Measurements from ENCODE around the gene ADSL.

The ADSL gene

GRCh38 chr22:40328546-40329456, 17.5 kb upstream of the ADSL start:
- DNase-seq (ENCODE audit: low spot score) = no peak

DNA sequence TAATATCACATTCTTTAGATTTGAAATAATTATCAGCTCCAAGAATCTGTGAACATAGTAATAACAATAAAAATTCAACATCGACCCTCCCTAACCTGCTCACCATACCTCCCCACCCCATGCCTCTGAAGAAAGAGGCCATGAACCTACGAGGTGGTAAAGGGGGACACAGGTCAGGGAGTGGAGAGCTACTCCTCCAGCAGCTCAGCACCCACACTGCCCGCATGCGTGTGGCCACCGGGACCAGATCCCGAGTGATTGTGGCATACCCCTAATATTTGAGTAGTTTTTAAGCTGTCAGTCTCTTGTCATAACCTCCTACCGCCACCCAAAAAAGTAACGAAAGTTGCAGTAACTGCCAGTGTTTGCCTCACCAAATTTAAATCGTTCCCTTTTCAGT, 16.8 kb upstream of the ADSL start:
- no peak for DNase-seq (ENCODE audit: low spot score)

DNA sequence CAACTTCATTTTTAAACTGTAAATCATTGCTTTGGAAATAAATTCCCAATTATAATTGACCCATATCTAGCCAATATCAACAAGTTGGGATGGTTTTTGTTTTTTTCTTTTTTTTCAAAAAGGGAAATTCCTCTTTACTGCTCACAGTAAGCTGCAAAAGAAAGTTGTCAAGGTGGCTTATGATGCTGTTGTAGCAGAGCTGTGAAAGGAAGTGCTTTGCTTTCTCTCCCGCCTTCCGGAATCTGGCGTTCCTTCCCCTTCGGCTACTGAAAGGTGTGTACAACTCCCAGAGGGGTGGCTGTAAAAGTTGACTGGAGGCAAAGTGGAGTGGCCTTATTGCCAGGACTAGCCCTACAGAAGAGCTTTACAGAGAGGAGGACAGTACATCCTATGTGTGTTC, 16.2 kb upstream of the ADSL start:
- DNase-seq (ENCODE audit: low spot score) = no peak

- no peak for DNase-seq (ENCODE audit: low spot score)
Observed at GRCh38 chr22:40330615-40331014, 15.7 kb upstream of the ADSL start.

- no peak for DNase-seq (ENCODE audit: low spot score)
Observed at GRCh38 chr22:40331706-40332105, 14.6 kb upstream of the ADSL start.

GRCh38 chr22:40332319-40332781, 13.9 kb upstream of the ADSL start:
- DNase-seq (ENCODE audit: low spot score) = no peak

DNA sequence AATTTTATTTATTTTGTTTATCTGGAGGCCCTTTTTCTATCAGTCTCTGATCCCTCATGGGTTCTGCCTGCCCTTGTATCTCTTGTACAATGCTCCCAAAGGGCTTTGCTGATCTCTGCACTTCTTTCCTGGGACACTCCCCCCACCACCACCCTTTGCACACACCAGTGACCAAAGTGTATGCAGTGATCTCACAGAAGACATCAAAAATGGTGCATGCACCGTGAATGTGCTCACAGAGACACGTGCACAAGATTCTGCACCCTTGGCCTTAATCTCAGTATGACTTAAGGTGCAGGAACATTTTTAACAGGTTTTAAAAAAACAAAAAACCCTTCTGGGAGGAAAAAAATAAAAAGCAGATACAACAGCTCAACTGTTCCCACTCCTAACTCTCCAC, 12.2 kb upstream of the ADSL start:
- no peak for DNase-seq (ENCODE audit: low spot score)

DNA sequence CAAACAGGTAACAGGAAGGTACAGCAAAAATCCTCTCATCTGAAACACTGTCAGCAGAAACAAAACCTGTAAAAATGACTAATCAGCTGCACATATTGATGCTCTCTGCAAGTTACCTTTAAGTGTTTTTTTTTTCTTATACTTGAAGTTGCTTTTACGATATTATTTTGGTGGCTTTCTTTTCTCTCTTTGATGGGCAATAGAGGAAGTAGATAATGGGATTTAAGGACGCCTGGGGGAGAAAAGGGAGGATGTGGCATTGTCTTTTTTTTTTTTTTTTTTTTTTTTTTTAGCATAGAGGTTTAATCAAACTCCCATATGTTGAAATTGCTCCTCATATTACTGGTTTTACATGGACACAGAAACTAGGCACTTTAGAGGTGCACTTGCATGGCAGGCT, 11.4 kb upstream of the ADSL start:
- DNase-seq (ENCODE audit: low spot score) = no peak

DNA sequence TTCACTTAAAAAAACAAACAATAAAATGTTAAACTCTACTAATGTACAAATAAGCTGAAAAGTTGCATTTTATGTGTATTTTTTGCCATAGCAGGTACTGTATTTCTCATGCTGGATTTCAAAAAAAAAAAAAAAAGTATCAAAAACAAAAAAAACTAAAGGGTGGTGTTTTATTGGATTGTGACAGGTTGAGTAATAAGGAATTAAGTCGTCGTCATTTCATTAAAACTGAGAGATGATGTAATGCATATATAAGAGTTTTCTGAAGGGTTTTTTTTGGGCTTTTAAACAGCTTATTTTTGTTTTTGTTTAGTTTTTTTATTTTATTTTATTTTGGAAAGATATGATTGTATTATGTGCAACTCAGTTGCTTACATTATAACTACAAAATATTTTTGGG, 10.9 kb upstream of the ADSL start:
- no peak for DNase-seq (ENCODE audit: low spot score)

DNA sequence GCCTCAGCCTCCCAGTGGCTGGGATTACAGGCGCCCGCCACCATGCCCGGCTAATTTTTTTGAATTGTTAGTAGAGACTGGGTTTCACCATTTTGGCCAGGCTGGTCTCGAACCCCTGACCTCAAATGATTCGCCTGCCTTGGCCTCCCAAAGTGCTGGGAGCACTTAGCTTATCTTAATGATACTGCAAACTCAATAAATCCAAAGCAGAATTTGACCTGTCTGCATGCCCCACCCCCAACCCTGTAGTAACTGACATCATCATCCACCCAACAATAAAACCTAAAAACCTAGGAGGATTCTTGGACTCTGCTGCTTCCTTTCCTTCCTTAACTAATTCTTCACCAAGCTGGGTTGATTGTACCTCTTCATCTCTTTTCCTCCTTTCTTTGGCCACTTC, 6.3 kb upstream of the ADSL start:
- no peak for DNase-seq (ENCODE audit: low spot score)

GRCh38 chr22:40341604-40342003, 4.7 kb upstream of the ADSL start:
- no peak for DNase-seq (ENCODE audit: low spot score)

- DNase-seq (ENCODE audit: low spot score) = no peak
Observed at GRCh38 chr22:40342521-40342920, 3.8 kb upstream of the ADSL start.

DNA sequence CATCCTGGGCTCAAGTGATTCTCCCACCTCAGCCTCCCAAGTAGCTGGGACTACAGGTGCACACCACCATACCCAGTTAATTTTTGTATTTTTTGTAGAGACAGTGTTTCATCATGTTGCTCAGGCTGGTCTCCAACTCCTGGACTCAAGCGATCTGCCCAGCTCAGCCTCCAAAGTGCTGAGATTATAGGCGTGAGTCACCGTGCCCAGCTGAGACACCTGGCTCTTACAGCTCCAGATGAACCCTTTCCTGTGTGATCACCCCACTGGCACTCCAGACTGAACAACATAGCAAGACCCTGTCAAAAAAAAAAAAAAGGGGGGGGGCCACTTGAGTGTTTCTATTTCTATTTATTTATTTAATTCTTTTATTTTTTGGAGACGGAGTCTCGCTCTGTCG, 1.0 kb upstream of the ADSL start:
- DNase-seq (ENCODE audit: low spot score) = no peak

DNA sequence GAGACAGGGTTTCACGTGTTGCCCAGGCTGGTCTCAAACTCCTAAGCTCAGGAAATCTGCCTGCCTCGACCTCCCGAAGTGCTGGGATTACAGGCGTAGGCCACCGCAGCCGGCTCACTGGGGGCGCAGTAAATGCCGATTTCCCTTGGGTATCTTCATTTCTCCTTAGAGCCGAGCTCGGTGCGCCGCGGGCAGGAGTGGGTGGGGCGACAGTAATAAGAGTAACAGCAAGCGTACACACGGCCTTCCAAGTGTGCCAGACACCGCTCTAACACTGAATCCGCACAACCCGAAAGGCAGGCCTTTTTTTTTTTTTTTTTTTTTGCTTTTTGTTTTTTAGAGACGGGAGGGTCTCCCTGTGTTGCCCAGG, 500 bp upstream of the ADSL start:
- peak; percentile 72 for DNase-seq (ENCODE audit: low spot score)

- DNase-seq (ENCODE audit: low spot score) = no peak
Observed at GRCh38 chr22:40347300-40347699, 1.0 kb downstream of the ADSL start.

DNA sequence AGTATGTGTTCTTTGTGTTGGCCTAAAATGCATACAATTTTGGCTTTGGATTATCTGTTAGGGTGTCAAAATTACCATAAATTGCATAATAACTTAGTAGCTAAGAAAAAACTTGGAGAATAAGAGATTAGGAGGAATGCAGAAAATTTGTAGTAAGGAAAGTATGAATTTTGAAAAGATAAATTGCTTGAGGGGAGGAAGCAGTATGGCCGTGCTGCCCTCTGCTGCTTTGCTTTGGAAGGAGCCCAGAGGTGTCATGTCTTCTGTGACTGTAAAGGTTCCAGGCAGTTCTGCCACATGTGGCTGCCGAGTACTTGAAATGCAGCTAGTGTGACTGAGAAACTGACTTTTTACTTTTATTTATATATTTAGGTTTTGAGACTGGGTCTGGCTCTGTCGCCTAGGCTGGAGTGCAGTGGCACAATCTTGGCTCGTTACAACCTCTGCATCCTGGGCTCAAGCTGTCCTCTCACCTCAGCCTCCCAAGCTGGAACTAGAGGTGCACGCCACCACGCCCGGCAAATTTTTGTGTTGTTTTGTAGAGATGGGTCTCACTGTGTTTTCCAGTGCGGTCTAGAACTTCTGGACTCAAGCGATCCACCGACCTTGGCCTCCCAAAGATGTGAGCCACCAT, 1.8 kb downstream of the ADSL start:
- no peak for DNase-seq (ENCODE audit: low spot score)

- DNase-seq (ENCODE audit: low spot score) = no peak
Observed at GRCh38 chr22:40352763-40353162, 6.5 kb downstream of the ADSL start.

GRCh38 chr22:40361100-40361499, 14.8 kb downstream of the ADSL start:
- DNase-seq (ENCODE audit: low spot score) = no peak

DNA sequence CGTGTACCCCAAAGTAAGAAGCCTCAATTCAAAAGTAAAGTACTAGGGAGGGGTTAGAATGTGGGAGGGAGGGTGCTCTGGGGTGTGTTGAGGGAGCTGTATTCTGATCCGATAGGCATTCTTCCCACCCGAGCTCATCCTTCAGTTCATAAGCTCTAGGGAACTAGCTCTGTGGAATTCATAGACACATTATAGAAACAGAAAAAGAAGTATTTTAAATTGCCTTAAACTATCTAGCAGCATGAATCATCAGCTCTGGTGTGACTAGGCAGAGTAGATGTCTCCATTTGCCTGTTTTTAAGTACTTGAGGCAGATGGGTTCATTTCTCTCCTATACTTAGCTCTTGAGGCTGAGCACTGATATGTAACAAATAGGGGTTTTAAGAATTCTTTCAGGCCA, 16.8 kb downstream of the ADSL start:
- DNase-seq (ENCODE audit: low spot score) = no peak

DNA sequence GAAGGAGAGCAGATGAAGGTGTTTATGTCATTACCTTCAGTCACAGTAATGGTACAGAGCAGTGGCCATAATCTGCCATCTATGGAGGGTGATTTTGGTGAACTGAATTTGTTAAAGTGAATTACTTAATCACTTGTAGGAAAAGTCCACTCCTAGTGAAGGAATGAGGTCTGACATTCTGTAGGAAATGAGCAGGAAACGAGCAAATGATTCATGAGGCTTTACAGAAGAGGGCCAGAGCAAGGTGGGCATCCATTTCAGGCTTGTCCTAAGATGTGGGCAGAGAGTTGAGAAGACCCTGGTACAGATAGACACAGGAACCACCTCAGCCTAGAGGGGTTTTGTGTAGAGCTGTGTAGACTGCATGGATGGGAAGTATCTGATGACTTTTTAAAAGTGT, 18.1 kb downstream of the ADSL start:
- no peak for DNase-seq (ENCODE audit: low spot score)

GRCh38 chr22:40366068-40366467, 19.8 kb downstream of the ADSL start:
- DNase-seq (ENCODE audit: low spot score) = no peak

- no peak for DNase-seq (ENCODE audit: low spot score)
Observed at GRCh38 chr22:40367342-40367741, 21.0 kb downstream of the ADSL start.

DNA sequence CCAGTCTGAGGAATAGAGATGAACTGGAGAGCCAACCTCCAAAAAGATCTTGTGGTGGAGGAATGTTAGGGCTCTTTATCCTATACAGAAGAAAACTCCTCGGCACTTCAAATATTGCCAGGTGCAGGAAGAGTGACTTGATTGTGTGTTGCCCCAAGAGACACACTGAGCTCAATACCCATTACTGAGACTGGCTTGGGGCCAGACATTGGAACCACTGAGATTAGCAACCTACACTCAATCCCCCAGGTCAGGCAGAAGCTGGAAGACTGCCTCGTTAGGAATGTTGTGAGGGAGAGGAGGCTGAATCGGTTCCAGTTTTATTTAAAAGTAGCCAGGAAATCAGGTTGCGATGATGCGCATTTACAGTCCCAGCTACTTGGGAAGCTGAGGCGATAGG, 21.7 kb downstream of the ADSL start:
- DNase-seq (ENCODE audit: low spot score) = no peak

DNA sequence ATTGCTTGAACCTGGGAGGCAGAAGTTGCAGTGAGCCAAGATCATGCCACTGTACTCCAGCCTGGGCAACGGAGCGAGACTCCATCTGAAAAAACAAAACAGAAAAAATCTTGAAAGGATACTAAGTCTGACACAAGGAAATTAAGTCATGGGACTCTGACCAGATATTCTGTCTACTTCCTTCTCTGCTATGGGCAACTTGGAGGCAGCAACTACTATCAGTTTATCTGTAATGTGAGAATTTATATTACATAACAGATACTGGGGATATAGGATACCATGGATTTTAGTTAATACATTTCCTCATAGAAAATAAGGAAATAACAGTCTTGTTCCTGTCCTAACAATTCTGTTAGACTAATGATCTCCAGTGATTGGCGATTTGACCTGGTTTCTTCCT, 22.5 kb downstream of the ADSL start:
- no peak for DNase-seq (ENCODE audit: low spot score)

All from left forelimb (tissue), 1 donor.